HG03175 (cell line): ENCODE measurements around the gene CPOX.
"Not testable (repeated sequence)": the region's sequence is repeated elsewhere in the genome, so short reads cannot be mapped to it uniquely, and the experiment has no call there.

ENCODE experiments used
- ATAC-seq: cut with Tn5 transposase; IDR thresholded peaks from one replicate; pipeline ENCODE4 v1.9.1; 2021; ENCODE audit warnings: mild to moderate bottlenecking, moderate library complexity; ENCODE audit not compliant: unreplicated experiment

The CPOX gene

GRCh38 chr3:98565237-98565643, 28.2 kb downstream of the CPOX start:
- no peak for ATAC-seq

GRCh38 chr3:98564282-98565005, 29.0 kb downstream of the CPOX start:
- peak; percentile 20 for ATAC-seq

GRCh38 chr3:98563661-98564281, 29.6 kb downstream of the CPOX start:
- ATAC-seq: peak; percentile 58

GRCh38 chr3:98561727-98562521, 31.5 kb downstream of the CPOX start:
- ATAC-seq: no peak

GRCh38 chr3:98560911-98561310, 32.5 kb downstream of the CPOX start:
- ATAC-seq: no peak

- ATAC-seq: not testable (repeated sequence)
Measured at GRCh38 chr3:98559769-98560168, 33.6 kb downstream of the CPOX start.

GRCh38 chr3:98558100-98558827, 35.1 kb downstream of the CPOX start:
- ATAC-seq: no peak

- no peak for ATAC-seq
Measured at GRCh38 chr3:98557324-98558010, 35.9 kb downstream of the CPOX start.

GRCh38 chr3:98556164-98557130, 37.0 kb downstream of the CPOX start:
- peak; percentile 81 for ATAC-seq

GRCh38 chr3:98555025-98555379, 38.4 kb downstream of the CPOX start:
- no peak for ATAC-seq

- no peak for ATAC-seq
Measured at GRCh38 chr3:98554580-98554979, 38.8 kb downstream of the CPOX start.

GRCh38 chr3:98553753-98554152, 39.7 kb downstream of the CPOX start:
- no peak for ATAC-seq

GRCh38 chr3:98553021-98553563, 40.3 kb downstream of the CPOX start:
- no peak for ATAC-seq

- ATAC-seq: no peak
Measured at GRCh38 chr3:98552232-98553020, 41.0 kb downstream of the CPOX start.

GRCh38 chr3:98551754-98552153, 41.7 kb downstream of the CPOX start:
- ATAC-seq: no peak

GRCh38 chr3:98551236-98551635, 42.2 kb downstream of the CPOX start:
- ATAC-seq: no peak

GRCh38 chr3:98550833-98551232, 42.6 kb downstream of the CPOX start:
- no peak for ATAC-seq

- ATAC-seq: no peak
Measured at GRCh38 chr3:98548544-98548943, 44.9 kb downstream of the CPOX start.
